ENCODE results near the gene MED15.

DNA sequence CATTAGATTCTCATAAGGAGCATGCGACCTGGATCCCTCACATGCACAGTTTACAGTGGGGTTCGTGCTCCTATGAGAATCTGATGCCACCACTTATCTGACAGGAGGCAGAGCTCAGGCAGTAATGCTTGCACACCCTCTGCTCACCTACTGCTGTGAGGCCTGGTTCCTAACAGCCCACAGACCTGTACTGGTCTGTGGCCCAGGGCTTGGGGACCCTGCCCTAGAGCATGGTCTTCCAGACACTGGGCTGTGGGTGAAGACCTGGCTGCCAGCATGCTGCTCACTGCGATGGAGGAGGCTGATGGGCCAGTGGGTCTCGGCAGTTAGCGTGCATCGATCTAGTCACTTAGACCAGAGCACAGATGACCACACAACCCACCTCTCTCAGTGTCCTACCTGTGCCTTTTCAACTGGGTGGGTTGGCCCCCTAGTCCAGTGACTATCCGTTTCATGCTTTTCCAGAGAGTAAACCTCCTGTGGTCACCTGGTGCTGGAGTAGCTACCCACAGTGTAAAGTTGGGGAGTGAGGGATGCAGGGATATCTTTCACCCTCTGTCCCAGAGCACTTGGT is 21.1 kb downstream of the MED15 start:
- TF ChIP-seq, protein P1, sequence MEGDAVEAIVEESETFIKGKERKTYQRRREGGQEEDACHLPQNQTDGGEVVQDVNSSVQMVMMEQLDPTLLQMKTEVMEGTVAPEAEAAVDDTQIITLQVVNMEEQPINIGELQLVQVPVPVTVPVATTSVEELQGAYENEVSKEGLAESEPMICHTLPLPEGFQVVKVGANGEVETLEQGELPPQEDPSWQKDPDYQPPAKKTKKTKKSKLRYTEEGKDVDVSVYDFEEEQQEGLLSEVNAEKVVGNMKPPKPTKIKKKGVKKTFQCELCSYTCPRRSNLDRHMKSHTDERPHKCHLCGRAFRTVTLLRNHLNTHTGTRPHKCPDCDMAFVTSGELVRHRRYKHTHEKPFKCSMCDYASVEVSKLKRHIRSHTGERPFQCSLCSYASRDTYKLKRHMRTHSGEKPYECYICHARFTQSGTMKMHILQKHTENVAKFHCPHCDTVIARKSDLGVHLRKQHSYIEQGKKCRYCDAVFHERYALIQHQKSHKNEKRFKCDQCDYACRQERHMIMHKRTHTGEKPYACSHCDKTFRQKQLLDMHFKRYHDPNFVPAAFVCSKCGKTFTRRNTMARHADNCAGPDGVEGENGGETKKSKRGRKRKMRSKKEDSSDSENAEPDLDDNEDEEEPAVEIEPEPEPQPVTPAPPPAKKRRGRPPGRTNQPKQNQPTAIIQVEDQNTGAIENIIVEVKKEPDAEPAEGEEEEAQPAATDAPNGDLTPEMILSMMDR (conservative IDR thresholded peaks at IDR 0.05; ENCODE audit: low read depth, low read length), result no peak
- TF ChIP-seq, protein P2, sequence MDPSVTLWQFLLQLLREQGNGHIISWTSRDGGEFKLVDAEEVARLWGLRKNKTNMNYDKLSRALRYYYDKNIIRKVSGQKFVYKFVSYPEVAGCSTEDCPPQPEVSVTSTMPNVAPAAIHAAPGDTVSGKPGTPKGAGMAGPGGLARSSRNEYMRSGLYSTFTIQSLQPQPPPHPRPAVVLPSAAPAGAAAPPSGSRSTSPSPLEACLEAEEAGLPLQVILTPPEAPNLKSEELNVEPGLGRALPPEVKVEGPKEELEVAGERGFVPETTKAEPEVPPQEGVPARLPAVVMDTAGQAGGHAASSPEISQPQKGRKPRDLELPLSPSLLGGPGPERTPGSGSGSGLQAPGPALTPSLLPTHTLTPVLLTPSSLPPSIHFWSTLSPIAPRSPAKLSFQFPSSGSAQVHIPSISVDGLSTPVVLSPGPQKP (IDR thresholded peaks at IDR 0.05; ENCODE audit: borderline replicate concordance, low read depth, low read length), result no peak
- TF ChIP-seq RAD21 (IDR thresholded peaks at IDR 0.05; ENCODE audit: low read length) (no peak), RFX5 (IDR thresholded peaks at IDR 0.05; ENCODE audit: low read depth, low read length) (no peak), MAZ (IDR thresholded peaks at IDR 0.05; ENCODE audit: borderline replicate concordance, low read depth, low read length) (no peak)

All from IMR-90 (cell line).